Measurements from ENCODE around the gene ZNF438.

The ZNF438 gene

DNA sequence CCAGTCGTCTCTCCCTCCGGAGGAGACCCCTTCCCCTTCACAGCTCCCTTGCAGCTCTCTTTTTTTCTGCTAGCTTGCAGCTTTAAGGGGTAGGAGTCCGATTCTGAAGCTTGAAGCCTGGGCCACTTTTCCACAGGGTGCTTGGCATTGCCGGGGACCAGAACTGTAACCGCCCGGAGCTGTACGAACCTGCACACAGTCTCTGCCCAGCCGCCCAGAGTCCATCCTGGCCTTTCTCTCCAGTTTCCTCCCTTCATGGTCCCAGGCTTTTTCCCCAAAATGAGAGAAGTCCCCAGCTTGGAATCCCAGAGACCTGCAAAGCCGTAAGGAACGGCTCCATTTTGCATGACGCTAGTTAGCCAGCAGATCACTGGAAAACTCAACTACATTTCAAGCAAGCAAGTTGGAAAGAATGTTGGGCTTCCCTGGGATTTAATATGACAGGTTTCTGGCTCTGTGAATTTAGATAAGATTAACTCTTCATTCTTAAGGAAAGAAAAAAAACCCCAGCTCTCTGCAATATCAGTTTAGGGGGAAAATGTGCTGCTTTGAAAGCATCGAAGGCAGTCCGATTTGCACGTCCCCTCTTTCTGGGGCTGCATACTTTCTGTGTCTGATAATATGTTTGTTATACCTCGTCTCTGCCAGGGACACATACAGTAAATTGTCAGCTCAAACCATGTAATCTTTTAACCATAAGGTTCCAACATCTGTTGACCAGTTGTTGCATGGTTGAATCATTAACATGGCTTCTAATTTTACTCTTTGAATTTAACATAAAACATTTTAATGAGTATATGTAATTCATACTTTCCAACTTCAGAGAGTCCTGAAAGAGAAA lies 212.1 kb downstream of the ZNF438 start:
- DNase-seq (ENCODE audit: low spot score), result no peak
- in situ Hi-C loops (cut with MboI; ENCODE audit: low sequenced_read_pairs, unreplicated experiment), result no loop called here
- TF ChIP-seq, protein P1, sequence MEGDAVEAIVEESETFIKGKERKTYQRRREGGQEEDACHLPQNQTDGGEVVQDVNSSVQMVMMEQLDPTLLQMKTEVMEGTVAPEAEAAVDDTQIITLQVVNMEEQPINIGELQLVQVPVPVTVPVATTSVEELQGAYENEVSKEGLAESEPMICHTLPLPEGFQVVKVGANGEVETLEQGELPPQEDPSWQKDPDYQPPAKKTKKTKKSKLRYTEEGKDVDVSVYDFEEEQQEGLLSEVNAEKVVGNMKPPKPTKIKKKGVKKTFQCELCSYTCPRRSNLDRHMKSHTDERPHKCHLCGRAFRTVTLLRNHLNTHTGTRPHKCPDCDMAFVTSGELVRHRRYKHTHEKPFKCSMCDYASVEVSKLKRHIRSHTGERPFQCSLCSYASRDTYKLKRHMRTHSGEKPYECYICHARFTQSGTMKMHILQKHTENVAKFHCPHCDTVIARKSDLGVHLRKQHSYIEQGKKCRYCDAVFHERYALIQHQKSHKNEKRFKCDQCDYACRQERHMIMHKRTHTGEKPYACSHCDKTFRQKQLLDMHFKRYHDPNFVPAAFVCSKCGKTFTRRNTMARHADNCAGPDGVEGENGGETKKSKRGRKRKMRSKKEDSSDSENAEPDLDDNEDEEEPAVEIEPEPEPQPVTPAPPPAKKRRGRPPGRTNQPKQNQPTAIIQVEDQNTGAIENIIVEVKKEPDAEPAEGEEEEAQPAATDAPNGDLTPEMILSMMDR (IDR thresholded peaks at IDR 0.05; ENCODE audit: borderline replicate concordance, control extremely low read depth, extremely low read depth, insufficient read depth, missing control alignments), result no peak

DNA sequence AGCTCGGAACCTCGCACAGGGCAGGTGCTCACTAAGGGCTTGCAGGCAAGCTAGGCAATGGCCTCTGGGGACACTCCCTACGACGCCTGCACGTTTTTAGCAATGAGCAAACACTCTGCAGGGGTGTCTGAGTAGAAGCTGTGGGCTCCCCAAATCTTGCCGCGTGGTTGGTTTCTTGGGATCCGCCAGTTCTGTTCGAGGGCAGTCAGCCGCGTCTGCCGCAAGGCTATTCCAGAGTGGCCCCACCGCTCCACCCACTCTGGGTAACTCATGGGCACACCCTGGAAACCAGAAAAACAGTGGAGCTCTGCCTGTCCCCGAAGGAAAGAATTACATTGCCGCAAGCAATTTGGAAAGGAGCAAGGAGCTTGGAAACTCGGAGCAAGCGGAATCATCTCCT lies 212.8 kb downstream of the ZNF438 start:
- TF ChIP-seq, protein P1 (IDR thresholded peaks at IDR 0.05; ENCODE audit: borderline replicate concordance, control extremely low read depth, extremely low read depth, insufficient read depth, missing control alignments), result no peak
- in situ Hi-C loops (cut with MboI; ENCODE audit: low sequenced_read_pairs, unreplicated experiment), result no loop called here
- no peak for DNase-seq (ENCODE audit: low spot score)

DNA sequence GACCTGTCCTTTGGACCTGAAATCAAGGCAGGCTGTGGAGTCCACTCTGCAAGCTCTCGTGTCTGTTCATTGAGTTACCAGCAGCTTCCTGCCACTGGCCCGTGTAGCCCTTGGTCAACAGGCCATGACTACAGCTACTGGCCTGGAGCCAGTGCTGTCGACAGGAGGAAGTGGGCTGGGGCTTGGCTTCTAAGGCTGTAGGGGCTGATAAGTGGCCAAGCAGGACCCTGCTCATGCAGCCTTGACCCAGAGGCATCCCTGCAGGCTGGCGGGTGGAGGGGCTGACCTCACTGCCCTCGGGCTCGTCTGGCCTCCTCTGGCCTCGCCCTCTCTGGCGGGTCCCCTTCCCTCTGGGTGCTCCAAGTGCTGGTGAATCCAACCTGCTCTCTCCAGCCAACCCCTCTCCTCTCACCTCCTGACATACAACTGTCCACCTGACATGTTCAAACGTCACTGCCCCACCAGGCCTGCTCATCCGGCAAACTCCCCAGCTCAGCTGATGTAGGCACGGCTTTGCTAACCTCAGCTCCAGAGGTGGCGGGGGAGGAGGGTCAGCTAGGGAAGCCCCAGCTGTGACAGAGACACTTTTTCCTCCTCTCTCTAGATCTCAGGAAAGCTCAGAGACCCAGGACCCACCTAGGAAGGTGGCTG lies 213.5 kb downstream of the ZNF438 start:
- TF ChIP-seq, protein P1 (IDR thresholded peaks at IDR 0.05; ENCODE audit: borderline replicate concordance, control extremely low read depth, extremely low read depth, insufficient read depth, missing control alignments), result no peak
- in situ Hi-C loops (cut with MboI; ENCODE audit: low sequenced_read_pairs, unreplicated experiment), result no loop called here
- no peak for DNase-seq (ENCODE audit: low spot score)

DNA sequence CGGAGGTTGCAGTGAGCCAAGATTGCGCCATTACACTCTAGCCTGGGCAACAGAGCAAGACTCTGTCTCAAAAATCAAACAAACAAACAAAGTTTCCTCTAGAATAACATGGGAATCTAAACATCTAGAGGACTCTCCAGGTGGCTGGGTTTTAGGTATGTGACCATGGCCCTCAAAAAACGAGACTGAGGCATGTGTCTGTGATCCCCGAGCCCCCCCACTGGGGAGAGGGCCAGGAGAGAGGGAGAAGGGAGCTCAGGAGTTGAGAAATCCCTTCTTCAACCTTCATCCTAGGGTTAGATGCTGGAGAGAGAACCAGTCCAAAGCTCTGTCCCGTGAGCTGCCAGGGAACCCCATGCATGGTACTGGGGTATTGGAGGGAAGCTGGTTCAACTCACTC lies 214.1 kb downstream of the ZNF438 start:
- no peak for DNase-seq (ENCODE audit: low spot score)
- in situ Hi-C loops (cut with MboI; ENCODE audit: low sequenced_read_pairs, unreplicated experiment), result no loop called here

DNA sequence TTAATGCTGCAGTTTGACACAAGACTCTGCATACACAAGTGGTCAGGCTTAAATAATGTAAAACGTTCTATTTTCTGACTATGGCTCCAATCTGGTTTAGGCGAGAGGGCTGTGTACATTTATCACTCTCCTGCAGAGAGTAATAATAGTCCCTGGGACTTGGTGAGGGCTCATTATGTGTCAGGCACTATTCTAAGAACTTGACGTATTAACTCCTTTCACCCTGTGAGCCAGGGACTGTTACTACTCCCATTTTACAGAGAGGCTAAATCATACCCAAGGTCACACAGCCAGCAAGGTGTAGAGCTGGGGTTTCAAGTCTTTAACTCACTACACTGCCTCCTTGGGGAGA lies 214.9 kb downstream of the ZNF438 start:
- TF ChIP-seq, protein P1 (IDR thresholded peaks at IDR 0.05; ENCODE audit: borderline replicate concordance, control extremely low read depth, extremely low read depth, insufficient read depth, missing control alignments), result no peak
- in situ Hi-C loops (cut with MboI; ENCODE audit: low sequenced_read_pairs, unreplicated experiment), result no loop called here
- no peak for DNase-seq (ENCODE audit: low spot score)

More for the DNA sequence above, 214.1 kb downstream of the ZNF438 start:
- TF ChIP-seq, protein P1 (IDR thresholded peaks at IDR 0.05; ENCODE audit: borderline replicate concordance, control extremely low read depth, extremely low read depth, insufficient read depth, missing control alignments), result no peak

DNA sequence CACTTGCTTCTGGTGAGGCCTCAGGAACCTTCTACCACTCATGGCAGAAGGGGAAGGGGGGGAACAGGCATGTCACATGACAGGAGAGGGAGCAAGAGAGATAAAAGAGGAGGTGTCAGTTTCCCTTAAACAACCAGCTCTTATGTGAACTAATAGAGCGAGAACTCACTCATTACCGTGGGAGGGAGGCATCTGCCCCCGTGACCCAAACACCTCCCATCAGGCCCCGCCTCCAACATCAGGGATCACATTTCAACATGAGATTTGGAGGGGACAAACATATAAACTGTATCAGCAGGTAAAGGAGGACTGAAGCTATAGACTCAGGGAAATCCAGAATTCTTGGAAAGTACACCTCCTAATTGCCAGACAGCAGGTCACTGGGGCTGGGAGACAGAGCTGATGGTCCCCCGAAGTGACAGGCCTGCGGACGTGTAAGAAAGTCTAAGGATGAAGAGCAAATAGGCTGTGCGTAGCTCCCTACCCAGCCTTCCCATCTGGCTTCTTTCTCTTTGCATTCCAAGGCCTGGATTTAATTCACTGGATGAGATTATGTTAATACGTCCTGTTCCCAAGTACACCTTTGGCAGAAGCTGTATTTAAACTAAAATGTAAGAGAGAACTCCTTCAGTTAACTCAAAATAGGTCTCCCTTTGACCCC lies 215.4 kb downstream of the ZNF438 start:
- no peak for DNase-seq (ENCODE audit: low spot score)
- TF ChIP-seq, protein P1 (IDR thresholded peaks at IDR 0.05; ENCODE audit: borderline replicate concordance, control extremely low read depth, extremely low read depth, insufficient read depth, missing control alignments), result no peak
- in situ Hi-C loops (cut with MboI; ENCODE audit: low sequenced_read_pairs, unreplicated experiment), result no loop called here
